H4 (cell line): ENCODE measurements around the gene ZNF488. TPM values are rescaled to one million over a fixed set of nuclear protein-coding genes. Genes with fewer than 3 reads are reported as not detected.

Source experiments
- DNase-seq: peaks from one replicate; pipeline ENCODE4 v3.0.0-alpha.2; 2015; ENCODE audit warnings: low spot score
- total RNA-seq: library from RNA; depleted of rRNA; stranded (reverse); fragments of >200 nt; shearing (Covaris generic); gene quantifications from 2 replicates; pipeline ENCODE4 v1.2.3, GENCODE V29; 2014; rRNA removed

ZNF488 gene
- total RNA-seq, 1 experiment from 2014 or later, result 1.0 TPM

- no peak for DNase-seq
Measured at GRCh38 chr10:47330804-47331203, 53.3 kb downstream of the ZNF488 start.

- no peak for DNase-seq
Measured at GRCh38 chr10:47330366-47330765, 53.7 kb downstream of the ZNF488 start.

DNA sequence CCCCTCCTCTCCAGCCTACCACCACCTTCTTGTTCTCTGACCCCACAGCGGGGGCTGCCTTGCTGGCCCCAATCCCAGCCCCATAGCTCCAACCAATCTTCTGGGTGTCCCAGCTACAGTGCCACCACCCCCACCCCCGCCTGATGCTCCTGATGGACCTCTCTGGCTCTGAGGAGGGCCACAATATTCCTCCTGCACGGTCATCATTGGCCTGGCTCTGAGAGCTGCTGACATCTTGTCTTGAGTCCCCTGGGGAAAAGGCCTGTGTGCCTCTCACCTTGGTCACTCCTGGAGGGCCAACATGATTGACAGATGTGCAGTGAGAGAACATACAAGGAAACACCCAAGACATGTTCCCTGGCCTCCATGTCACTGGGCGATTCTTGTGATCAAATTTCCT lies 54.2 kb downstream of the ZNF488 start:
- no peak for DNase-seq

GRCh38 chr10:47326927-47327330 lies 57.2 kb downstream of the ZNF488 start:
- no peak for DNase-seq

DNA sequence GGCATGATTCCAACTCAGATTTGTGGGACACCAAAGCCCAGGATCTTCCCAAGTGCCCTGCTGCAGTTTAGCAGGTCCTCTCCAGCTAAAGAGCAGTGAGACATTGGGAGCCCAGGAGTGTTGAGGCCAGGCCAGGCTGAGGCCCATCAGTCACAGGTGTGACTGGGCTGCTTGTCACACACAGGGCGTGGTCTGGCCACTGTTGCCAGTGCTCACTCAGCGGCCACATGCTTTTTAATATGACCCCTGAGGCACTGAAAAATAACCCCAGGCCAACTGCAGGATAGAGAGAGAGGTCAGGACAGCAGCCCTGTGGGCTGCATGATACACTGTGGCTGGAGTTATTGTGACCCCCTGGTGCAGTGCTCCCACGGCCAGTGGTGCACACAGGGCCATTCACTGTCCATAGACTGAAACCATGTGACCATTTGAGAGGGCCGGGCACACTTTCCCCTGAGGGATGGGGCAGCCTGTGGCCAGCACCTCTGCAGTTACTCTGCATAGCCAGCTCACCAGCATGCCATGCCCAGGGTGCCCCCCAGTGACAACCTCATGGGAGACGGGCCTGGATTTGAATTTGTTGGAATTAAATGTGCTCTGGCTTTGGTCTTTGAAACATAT lies 57.7 kb downstream of the ZNF488 start:
- no peak for DNase-seq

DNA sequence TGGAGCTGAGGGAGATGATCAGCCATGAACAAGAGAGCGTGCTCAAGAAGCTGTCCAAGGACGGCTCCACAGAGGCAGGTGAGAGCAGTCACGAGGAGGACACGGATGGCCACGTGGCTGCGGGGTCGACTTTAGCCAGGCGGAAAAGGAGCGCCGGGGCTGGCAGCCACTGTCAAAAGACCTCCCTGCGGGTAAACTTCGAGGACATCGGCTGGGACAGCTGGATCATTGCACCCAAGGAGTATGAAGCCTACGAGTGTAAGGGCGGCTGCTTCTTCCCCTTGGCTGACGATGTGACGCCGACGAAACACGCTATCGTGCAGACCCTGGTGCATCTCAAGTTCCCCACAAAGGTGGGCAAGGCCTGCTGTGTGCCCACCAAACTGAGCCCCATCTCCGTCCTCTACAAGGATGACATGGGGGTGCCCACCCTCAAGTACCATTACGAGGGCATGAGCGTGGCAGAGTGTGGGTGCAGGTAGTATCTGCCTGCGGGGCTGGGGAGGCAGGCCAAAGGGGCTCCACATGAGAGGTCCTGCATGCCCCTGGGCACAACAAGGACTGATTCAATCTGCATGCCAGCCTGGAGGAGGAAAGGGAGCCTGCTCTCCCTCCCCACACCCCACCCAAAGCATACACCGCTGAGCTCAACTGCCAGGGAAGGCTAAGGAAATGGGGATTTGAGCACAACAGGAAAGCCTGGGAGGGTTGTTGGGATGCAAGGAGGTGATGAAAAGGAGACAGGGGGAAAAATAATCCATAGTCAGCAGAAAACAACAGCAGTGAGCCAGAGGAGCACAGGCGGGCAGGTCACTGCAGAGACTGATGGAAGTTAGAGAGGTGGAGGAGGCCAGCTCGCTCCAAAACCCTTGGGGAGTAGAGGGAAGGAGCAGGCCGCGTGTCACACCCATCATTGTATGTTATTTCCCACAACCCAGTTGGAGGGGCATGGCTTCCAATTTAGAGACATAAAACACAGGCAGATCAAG lies 58.5 kb downstream of the ZNF488 start:
- no peak for DNase-seq

GRCh38 chr10:47323636-47324296 lies 60.3 kb downstream of the ZNF488 start:
- DNase-seq, result no peak

DNA sequence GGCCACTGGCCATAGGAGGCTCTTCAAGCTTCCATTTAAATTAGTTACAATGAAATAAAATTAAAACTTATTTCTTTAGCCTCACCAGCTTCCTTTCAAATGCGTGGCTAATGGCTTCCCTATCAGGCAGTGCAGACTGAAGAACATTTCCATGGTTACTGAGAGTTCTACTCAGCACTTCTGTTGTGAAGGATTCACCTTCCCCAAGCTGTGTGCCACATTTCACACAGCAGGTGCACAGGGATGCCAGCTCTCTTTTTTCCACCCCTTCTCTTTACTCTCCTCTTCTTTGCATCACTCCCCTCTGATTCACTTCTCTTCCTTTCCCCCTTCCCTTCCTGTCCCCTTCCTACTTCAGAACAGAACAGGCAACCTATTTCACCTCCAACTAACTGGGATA lies 61.0 kb downstream of the ZNF488 start:
- no peak for DNase-seq

GRCh38 chr10:47322300-47323061 lies 61.6 kb downstream of the ZNF488 start, which contains the start of gene GDF2:
GDF2 (plus strand) TSS chr10:47322454; CDS start chr10:47322669, 215 bp downstream.
- DNase-seq, result no peak

GRCh38 chr10:47321521-47322195 lies 62.4 kb downstream of the ZNF488 start:
- DNase-seq, result no peak

- no peak for DNase-seq
Measured at GRCh38 chr10:47320812-47321211, 63.3 kb downstream of the ZNF488 start.

GRCh38 chr10:47319784-47320183 lies 64.3 kb downstream of the ZNF488 start:
- DNase-seq, result no peak

GRCh38 chr10:47318706-47319105 lies 65.4 kb downstream of the ZNF488 start:
- DNase-seq, result peak; percentile 60

- no peak for DNase-seq
Measured at GRCh38 chr10:47317251-47317650, 66.8 kb downstream of the ZNF488 start.

- DNase-seq, result no peak
Measured at GRCh38 chr10:47316131-47316530, 68.0 kb downstream of the ZNF488 start.

Other genes starting within 250 kb of the ZNF488 start
- gene GDF10, start 84.1 kb downstream of the ZNF488 start, total RNA-seq, result not detected in 2 replicates
- not detected in 2 replicates for gene GDF2, start 61.8 kb downstream of the ZNF488 start, total RNA-seq
- gene RBP3, start 35.9 kb downstream of the ZNF488 start, total RNA-seq, result not detected in 2 replicates
- 0.17 and 0.55 TPM in 2 replicates for gene ANXA8, start 99.8 kb upstream of the ZNF488 start, total RNA-seq
- gene FAM25G, start 107.4 kb upstream of the ZNF488 start, total RNA-seq, result not detected in 2 replicates
- gene AGAP9, start 139.3 kb upstream of the ZNF488 start, total RNA-seq, result 0.35 and 2.9 TPM in 2 replicates